ENCODE results near the gene TMEM143. TPM values are rescaled to one million over a fixed set of nuclear protein-coding genes. Genes with fewer than 3 reads are reported as not detected.

Gene TMEM143
- total RNA-seq, 4 donors from 2014 or later = 6.7 to 21.0 (median 8.7) TPM

DNA sequence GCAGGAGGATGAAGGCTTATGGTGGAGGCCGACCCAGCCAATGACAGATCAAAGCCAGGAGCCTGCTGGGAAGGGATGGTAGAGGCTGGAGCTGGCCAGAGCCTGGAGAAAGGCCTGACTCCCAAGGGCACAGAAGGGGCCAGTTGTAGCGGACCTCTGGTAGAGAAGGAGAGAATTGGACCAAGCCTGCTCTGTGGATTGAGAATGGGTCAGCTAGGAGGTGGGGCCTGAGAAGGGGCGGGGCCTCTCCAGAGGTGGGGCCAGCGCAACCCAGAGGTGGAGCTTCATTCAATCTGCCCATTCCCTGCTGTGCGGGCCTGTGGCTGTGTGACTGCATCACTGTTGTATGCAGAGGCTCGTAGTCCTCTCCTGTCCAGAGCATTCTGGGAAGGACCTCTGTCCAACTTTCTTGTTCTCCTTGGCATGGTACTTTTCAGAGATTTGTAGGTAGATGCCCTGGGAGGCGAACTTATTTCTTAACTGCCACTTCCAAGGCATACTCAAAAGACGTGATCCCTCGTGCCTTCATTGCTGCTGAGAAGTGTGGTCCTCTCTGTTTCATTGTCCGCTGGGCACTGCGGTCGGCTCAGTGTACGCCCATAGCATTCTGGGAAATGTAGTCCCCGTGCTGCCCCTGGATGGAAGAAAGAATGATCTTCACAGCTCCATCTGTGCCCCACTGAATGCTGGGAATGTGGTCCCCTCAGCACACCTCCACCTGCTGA lies 36.4 kb upstream of the TMEM143 start:
- intact Hi-C loops (cut with DNase I; ENCODE audit: low total_unique reads) = no loop called here
- no peak overlapping the region for H3K4me3 ChIP-seq (ENCODE audit: low read depth, poor library complexity, severe bottlenecking)
- WGBS, 2 donors = 46 to 55% methylated on average over 14 of the region's 14 CpGs
- DNase-seq (ENCODE audit: low spot score in 2 of 2) = peak in 1 of 2 donors; percentile 92
- TF ChIP-seq POLR2A (IDR thresholded peaks at IDR 0.05) (no peak), CTCF (IDR thresholded peaks at IDR 0.05) (no peak)

DNA sequence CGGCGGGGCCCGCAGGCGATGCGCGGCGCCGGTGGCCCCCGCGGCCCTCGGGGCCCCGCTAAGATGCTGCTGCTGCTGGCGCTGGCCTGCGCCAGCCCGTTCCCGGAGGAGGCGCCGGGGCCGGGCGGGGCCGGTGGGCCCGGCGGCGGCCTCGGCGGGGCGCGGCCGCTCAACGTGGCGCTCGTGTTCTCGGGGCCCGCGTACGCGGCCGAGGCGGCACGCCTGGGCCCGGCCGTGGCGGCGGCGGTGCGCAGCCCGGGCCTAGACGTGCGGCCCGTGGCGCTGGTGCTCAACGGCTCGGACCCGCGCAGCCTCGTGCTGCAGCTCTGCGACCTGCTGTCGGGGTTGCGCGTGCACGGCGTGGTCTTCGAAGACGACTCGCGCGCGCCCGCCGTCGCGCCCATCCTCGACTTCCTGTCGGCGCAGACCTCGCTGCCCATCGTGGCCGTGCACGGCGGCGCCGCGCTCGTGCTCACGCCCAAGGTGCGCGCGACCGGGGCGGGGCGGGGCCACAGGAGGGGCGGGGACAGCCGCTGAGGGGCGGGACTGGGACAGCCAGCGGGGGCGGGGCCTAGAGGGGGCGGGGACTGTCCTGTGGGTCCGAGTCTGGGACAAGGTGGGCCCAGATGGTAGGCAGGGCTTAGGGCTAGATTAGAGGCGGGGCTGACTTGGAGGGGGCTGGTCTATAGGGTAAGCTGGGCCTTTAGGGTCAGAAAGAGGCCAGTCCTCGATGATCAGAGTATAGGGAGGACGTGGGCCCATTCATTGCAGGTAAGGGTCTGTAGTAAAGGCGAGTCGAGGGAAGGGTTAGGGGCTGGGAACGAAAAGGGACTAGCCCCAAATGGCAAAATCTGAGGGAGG lies 34.9 kb upstream of the TMEM143 start:
- TF ChIP-seq POLR2A (IDR thresholded peaks at IDR 0.05) (no peak), CTCF (IDR thresholded peaks at IDR 0.05) (no peak)
- peak overlapping the region; percentile 30 for H3K4me3 ChIP-seq (ENCODE audit: low read depth, poor library complexity, severe bottlenecking)
- WGBS, 2 donors = 19 to 21% methylated on average over 30 to 33 of the region's 104 CpGs
- intact Hi-C loops (cut with DNase I; ENCODE audit: low total_unique reads) = no loop called here
- peak; percentile 69 to 94 for DNase-seq (ENCODE audit: low spot score in 2 of 2)

GRCh38 chr19:48398102-48398374 lies 34.3 kb upstream of the TMEM143 start:
- 3 to 4% methylated on average over 17 of the region's 17 CpGs for WGBS, 2 donors
- intact Hi-C loops (cut with DNase I; ENCODE audit: low total_unique reads) = no loop called here
- DNase-seq (ENCODE audit: low spot score in 2 of 2) = no peak
- no peak for TF ChIP-seq POLR2A (IDR thresholded peaks at IDR 0.05)
- TF ChIP-seq CTCF (IDR thresholded peaks at IDR 0.05) = no peak
- H3K4me3 ChIP-seq (ENCODE audit: low read depth, poor library complexity, severe bottlenecking) = peak overlapping the region; percentile 30

GRCh38 chr19:48397263-48398101 lies 33.7 kb upstream of the TMEM143 start:
- 34 to 47% methylated on average over 22 of the region's 22 CpGs for WGBS, 2 donors
- intact Hi-C loops (cut with DNase I; ENCODE audit: low total_unique reads) = no loop called here
- H3K4me3 ChIP-seq (ENCODE audit: low read depth, poor library complexity, severe bottlenecking) = no peak overlapping the region
- TF ChIP-seq CTCF (IDR thresholded peaks at IDR 0.05) (no peak), POLR2A (IDR thresholded peaks at IDR 0.05) (no peak)
- no peak for DNase-seq (ENCODE audit: low spot score in 2 of 2)

DNA sequence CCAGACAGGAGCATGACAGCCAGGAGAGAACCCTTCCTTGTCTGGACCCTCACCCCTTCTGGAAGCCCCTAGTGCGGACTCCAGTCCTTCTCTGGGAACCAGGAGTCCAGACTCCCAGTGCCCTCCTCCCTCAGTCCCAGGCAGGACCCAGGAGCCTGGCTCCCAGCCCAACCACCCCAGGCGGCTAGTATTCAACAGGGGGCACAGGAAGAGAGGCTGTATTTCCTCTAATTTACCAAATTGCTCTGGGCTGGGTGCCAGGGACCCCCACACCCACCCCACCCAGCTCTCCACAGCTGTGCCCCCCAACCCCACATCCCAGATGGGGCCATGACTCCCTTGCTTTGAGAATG lies 33.1 kb upstream of the TMEM143 start:
- WGBS, 2 donors = 53 to 60% methylated on average over 2 of the region's 2 CpGs
- intact Hi-C loops (cut with DNase I; ENCODE audit: low total_unique reads) = no loop called here
- TF ChIP-seq CTCF (IDR thresholded peaks at IDR 0.05) = no peak
- no peak for TF ChIP-seq POLR2A (IDR thresholded peaks at IDR 0.05)
- DNase-seq (ENCODE audit: low spot score in 2 of 2) = no peak
- H3K4me3 ChIP-seq (ENCODE audit: low read depth, poor library complexity, severe bottlenecking) = no peak overlapping the region
